Epithelial cell of proximal tubule (primary cell): ENCODE measurements around the gene NEXN. TPM values are rescaled to one million over a fixed set of nuclear protein-coding genes. Genes with fewer than 3 reads are reported as not detected.
A peak's percentile ranks its signal among the peaks of the same experiment; 100 is the strongest.

Experiments used
- DNase-seq: peaks from one replicate; pipeline ENCODE4 v3.0.0-alpha.2; 2011; ENCODE audit warnings: low read depth
- H3K4me3 ChIP-seq: 2 replicates; pipeline ENCODE4 v1.5.1; 2011; ENCODE audit warnings: low read depth, mild to moderate bottlenecking, low read length
- CTCF ChIP-seq: conservative IDR thresholded peaks from 2 replicates; pipeline ENCODE4 v1.5.1; 2012; ENCODE audit warnings: low read depth, mild to moderate bottlenecking, low read length
- total RNA-seq: library from RNA; depleted of rRNA; stranded (reverse); fragments of >200 nt; gene quantifications from 2 replicates; pipeline ENCODE4 v1.2.3, GENCODE V29; 2015

The NEXN gene
- total RNA-seq, 1 donor from 2014 or later, result 17.2 TPM

- TF ChIP-seq CTCF, result no peak
- DNase-seq, result no peak
- H3K4me3 ChIP-seq, result no peak overlapping the region
Measured at GRCh38 chr1:77942400-77943140, 54.1 kb downstream of the NEXN start.

GRCh38 chr1:77945345-77945744, 56.9 kb downstream of the NEXN start:
- no peak overlapping the region for H3K4me3 ChIP-seq
- TF ChIP-seq CTCF, result no peak
- DNase-seq, result no peak

- TF ChIP-seq CTCF, result peak; percentile 31
- DNase-seq, result no peak
- no peak overlapping the region for H3K4me3 ChIP-seq
Measured at GRCh38 chr1:77948841-77949424, 60.5 kb downstream of the NEXN start.

- no peak for TF ChIP-seq CTCF
- no peak for DNase-seq
- no peak overlapping the region for H3K4me3 ChIP-seq
Measured at GRCh38 chr1:77950873-77951272, 62.4 kb downstream of the NEXN start.

GRCh38 chr1:77951328-77951727, 62.9 kb downstream of the NEXN start:
- H3K4me3 ChIP-seq, result no peak overlapping the region
- DNase-seq, result no peak
- no peak for TF ChIP-seq CTCF

GRCh38 chr1:77953907-77954306, 65.5 kb downstream of the NEXN start:
- no peak for TF ChIP-seq CTCF
- H3K4me3 ChIP-seq, result no peak overlapping the region
- no peak for DNase-seq

GRCh38 chr1:77954521-77954920, 66.1 kb downstream of the NEXN start:
- no peak overlapping the region for H3K4me3 ChIP-seq
- no peak for TF ChIP-seq CTCF
- no peak for DNase-seq
